GM18868 (cell line): ENCODE results near the gene PLD1.
"Not testable (repeated sequence)": the region's sequence is repeated elsewhere in the genome, so short reads cannot be mapped to it uniquely, and the experiment has no call there.

Source experiments
- ATAC-seq: cut with Tn5 transposase; IDR thresholded peaks from one replicate; pipeline ENCODE4 v1.9.1; 2021; ENCODE audit warnings: mild to moderate bottlenecking, moderate library complexity; ENCODE audit not compliant: unreplicated experiment

PLD1 gene

DNA sequence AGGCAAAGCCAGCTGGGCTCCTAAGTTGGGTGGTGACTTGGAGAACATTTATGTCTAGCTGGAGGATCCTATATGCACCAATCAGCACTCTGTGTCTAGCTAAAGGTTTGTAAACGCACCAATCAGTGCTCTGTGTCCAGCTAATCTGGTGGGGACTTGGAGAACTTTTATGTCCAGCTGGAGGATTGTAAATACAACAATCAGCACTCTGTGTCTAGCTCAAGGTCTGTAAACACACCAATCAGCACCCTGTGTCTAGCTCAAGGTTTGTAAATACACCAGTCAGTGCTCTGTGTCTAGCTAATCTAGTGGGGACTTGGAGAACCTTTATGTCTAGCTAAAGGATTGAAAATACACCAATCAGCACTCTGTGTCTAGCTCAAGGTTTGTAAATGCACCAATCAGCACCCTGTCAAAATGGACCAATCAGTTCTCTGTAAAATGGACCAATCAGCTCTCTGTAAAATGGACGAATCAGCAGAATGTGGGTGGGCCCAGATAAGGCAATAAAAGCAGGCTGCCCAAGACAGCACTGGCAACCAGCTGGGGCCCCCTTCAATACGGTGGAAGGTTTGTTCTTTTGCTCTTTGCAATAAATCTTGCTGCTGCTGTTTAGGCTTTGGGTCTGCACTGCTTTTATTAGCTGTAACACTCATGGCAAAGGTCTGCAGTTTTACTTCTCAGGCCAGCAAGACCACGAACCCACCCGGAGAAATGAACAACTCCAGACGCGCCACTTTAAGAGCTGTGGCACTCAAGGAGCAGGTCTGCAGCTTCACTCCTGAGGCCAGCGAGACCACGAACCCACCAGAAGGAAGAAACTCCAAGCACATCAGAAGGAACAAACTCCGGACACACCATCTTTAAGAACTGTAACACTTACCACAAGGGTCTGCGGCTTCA, 63.7 kb downstream of the PLD1 start:
- ATAC-seq, result not testable (repeated sequence)

DNA sequence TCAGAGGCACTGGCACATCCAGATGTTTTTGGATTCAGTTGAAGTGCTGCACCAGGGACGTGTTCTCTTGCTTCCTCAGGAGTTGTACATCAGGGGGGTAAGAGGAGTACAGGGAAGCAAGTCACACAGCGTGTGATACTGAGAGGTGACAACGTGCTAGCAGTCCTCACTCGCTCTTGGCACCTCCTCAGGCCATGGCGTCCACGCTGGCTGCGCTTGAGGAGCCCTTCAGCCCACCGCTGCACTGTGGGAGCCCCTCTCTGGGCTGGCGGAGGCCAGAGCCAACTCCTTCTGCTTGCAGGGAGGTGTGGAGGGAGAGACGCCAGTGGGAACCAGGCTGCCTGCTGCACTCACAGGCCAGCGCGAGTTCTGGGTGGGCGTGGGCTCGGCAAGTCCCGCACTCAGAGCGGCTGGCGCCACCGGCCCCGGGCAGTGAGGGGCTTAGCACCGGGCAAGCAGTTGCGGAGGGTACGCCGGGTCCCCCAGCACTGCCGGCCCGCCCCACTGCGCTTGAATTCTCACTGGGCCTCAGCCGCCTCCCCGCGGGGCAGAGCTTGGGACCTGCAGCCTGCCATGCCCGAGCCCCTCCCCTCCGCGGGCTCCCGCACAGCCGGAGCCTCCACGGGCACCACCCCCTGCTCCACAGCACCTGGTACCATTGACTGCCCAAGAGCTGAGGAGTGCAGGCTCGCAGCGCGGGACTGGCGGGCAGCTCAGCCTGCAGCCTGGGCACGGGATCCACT, 64.5 kb downstream of the PLD1 start:
- ATAC-seq, result no peak

DNA sequence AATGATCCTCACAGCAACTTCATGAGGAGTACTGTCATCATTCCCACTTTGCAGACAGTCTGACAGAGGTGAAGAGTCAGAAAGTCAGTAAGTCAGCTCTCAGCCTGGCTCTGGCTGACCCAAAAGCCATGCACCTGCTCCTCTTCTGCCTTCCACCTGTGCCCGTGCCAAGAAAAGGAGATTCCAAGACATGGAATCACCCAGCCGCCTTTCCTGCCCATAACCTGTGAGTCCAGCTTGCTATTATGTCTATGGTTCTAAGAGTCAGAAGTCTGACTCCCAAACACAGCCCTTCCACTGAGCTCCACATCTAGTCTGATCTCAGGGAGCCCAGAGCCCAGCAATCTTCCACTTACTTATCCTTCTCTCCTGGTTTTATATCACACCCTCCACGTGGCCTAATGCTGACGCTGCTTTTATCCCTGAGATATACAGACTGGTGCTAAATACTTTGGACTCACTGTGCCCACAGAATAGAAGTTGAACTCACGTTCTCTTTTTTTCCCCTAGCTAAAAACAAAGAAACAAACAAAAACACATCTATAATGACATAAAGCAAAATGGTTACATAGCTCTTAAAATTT, 66.0 kb downstream of the PLD1 start:
- no peak for ATAC-seq

DNA sequence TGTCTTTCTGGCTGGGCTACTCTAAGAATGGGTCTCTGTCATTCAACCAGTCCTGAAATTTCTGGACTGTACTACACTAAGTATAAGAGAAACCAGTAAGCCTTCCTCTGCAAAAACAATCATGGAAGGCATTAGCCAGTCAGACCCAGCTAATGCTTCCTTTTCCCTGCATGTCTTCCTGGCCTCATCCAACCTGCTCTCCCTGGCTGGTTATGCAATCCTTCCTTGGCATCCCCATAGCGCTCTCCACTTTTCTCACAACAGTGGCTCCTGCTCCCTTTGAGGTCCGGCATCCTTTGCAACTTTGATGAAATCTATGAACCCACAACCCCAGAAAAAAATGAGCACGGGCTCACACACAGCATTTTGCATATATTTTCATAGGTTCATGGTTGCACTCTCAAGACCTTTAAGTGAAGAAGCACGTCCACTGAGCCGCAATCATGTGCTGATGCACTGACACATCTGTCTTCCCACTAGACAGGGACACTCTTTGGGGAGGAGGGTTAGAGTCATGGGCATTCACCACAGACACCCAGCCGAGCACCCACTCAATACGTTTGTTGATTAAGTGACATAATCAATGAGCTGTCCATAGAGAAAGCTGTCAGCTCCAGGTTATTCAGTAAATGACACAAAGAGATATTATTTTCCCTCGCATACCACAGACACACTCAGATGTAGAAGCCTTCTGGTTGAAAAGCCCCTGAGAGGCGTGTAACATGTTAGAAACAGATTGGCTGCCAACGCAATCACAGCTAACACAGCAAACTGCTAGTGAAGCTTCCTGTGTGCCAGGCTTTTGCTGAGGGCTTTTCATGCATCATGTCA, 66.7 kb downstream of the PLD1 start:
- no peak for ATAC-seq

DNA sequence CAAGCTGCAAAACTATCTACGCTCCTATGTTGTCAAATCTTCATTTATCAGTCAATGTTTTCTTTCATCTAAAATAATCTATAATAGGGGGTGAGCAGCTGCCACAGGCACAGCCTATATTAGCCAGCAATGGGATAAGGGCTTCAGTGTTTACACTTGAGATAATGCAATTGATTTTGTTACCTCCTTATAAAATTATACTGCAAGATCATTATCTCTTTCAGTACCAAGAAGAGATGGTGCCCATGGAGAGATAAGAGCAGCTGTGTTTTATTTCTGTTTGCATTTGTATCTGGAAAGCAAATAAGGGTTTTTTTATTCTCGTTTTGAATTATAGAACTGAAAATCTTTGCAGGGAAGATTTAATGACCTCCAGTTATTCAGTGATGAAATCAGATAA, 68.9 kb downstream of the PLD1 start:
- no peak for ATAC-seq

DNA sequence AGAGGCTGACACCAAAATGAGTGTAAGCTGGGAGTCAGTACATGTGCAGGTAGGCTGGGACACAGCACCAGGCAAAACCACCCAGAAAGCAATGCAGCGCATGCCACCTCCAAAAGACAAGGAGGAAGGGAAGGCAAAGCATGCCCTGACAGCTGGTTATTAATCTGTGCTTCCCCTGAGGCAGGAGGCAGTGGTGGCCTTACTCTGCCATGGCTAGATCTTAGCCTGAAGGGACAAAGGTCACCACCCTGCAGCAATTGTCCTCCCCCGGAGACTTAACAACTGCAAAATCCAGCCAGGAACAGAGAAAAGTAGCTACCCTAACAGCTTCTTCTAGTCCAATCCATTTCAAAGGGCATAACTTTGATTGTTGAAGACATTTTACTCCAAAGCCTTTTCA, 73.7 kb downstream of the PLD1 start:
- ATAC-seq, result no peak

DNA sequence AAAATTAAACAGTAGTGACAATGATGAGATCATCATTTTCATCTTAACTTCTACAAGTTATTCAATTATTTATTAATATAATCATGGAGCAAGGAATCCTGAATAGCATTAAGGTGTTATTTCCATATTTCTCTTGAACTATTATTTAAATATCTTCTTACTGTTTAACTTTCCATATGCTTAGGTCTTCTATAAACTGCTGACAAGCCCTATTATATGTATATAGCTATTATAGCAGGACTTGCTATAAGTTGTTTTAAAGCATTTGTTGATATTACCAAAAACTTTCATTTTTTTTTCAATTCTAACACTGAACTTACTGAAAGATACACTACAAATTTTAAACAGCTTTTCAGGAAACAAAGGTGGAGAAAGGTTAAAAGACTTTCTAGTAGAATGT, 76.7 kb downstream of the PLD1 start:
- ATAC-seq, result no peak

DNA sequence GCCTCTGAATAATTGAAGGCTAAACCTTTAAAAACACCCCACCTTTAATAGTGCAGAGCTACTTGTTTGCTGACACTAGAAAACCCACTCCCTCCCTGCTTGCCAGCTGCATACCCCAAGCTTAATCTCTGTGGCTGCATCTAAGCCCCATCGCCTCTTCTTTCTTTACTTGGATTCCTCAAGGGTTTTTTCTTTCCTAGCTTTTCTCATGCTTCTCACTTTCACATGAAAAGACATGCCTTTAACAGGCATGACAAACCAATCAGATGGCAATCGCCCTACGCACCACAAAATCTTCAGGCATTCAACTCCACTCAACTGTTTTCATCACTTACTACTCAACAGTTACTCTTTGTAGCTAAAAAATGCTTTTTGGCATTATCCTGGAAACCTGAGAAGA, 77.5 kb downstream of the PLD1 start:
- ATAC-seq, result no peak

DNA sequence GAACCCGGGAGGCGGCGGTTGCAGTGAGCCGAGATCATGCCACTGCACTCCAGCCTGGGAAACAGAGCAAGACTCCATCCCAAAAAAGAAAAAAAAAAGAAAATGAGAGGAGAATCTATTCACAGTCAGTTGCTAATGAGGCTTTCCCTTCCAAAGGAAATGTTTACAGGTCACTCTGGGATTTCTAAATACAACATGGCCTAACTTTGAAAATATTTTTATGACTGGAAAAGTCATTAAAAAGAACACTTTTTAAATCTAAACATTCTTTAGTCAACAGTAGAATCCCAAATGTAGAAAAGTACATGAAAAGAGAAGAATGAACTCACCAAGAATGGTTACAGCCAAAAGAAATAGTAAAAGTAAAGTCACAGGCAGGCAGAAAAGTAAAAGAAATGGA, 78.6 kb downstream of the PLD1 start:
- no peak for ATAC-seq

DNA sequence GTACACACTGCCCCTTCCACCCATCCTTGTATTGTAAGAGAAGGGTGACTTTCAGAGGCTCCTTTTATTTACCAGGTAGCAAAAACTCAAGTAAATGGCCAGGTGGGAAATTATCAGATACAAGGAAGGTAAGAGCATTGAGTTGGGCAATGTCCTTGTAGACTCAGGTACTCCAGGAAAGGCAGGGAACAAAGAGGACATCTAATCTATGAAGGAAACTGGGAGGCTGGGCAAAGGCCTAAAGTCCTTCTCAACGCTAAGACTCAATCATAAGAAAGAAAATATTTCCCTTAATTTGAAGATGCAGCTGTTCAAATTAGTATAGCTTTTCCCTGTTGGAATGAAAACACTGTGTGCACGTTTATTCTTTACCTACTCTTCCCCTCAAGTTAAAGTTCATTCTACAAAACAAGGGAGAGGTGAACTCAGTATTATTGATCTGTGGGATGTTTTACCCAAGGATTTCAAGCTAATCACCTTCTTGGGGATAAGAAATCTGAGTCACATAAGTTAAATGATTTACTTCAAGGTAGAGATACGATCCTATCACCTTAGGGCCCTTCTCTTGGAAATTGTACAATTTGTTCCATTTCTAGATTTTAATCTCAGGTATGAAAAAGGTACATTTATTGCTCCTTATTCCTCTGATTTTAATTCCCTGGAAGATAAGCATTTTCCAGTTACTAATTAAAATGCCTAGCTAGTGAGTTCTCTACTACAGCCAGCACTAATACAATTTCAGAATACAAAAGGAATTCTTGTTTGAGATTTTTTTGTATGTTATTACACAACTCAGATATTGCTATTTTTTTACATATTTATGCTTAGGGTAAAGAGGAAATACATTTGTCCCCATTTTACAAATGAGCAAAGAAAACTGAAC, 80.6 kb downstream of the PLD1 start:
- ATAC-seq, result no peak

DNA sequence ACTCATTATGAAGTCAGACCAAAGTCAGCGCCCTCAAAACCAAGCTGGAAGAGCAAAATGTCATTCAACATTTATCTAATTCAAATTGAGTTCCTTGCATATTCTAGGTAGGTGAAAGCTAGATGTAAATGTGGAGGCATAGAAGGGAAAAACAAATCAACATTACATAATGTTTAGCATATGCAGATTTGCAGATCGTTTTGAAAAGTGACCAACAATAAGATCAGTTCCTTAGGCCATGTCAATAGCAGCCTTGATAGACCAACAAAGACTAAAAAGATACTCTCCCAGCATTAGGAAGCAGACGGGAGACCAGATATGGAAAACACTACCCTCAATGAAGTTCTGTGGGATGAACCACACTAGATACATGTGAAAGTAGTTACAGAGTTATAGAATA, 83.0 kb downstream of the PLD1 start:
- ATAC-seq, result no peak

DNA sequence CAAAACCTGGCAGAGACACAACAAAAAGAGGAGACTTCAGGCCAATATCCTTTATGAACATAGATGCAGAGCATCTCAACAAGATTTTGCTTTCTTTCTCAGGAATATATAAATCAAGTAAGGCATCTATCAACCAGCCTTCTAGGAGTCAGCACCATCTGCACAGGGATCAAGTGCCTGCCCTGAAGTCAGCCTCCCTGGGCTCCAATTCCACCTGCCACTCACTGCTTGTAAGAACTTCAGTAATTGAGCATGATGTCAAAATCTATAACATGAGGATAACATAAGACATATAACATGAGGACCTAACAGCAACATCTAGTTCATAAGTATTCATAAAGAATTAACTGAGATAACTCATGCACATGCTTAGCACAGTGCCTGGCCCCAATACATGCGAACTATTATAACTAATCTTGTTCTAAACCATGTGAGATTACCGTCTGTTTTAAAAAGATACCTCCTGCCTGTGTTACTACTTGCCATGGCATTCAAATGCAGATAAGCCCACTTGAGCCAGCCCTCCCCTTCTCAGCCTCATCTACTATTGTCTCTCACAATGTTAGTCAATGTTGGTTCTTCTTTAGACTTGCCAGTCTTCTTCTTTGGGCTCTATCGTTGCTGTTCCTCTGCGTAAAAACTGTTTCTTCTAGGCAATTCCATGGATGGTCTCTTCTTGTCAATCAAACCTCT, 91.6 kb downstream of the PLD1 start:
- ATAC-seq, result no peak

DNA sequence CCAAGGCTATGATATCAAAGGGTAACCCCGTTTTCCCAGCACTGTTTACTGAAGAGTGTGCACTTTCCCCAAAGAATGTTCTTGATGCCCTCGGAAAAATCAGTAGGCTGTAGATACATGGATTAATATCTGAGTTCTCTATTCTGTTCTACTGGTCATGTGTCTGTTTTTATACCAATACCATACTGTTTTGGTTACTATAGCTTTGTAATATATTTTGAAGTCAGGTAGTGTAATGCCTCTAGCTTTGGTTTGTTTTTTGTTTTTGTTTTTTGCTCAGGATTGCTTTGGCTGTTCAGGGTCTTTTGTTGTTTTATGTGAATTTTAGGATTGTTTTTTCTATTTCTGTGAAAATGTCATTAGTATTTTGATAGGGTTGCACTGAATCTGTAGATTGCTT, 95.1 kb downstream of the PLD1 start:
- no peak for ATAC-seq

DNA sequence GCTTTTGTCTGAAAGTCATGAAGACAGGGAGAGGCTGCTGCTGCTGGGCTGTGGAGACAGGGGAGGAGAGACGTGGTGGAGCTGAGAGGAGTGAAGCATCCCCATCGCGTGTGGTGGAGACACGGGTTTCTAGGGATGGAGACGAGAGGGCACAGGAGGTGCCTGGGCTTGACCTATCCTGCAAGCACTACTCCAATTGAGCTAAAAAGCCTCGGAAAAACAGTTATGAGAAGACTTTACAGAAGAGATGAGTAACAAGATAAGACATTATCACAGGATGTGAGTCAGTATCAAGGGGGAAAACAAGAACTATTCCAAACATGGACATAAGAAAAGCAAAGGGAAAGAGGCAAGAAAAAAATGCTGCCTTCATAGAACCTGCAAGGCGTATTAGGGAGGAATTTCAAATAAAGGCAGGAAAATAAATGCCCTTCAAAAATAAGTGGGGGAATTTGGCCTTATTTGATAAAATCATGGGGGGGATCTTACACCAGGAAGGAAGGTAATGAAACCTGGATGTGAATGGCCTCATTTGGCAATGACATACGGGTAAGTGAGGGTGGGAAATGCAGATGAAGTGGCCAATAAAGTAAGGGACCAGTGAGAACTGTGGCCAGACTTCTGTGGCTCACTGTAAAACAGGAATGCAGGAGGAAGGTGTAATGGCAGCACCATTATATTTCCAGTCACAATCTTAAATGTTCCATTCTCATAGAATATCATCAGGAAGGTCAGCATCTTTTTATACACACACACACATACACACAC, 97.9 kb downstream of the PLD1 start:
- no peak for ATAC-seq

DNA sequence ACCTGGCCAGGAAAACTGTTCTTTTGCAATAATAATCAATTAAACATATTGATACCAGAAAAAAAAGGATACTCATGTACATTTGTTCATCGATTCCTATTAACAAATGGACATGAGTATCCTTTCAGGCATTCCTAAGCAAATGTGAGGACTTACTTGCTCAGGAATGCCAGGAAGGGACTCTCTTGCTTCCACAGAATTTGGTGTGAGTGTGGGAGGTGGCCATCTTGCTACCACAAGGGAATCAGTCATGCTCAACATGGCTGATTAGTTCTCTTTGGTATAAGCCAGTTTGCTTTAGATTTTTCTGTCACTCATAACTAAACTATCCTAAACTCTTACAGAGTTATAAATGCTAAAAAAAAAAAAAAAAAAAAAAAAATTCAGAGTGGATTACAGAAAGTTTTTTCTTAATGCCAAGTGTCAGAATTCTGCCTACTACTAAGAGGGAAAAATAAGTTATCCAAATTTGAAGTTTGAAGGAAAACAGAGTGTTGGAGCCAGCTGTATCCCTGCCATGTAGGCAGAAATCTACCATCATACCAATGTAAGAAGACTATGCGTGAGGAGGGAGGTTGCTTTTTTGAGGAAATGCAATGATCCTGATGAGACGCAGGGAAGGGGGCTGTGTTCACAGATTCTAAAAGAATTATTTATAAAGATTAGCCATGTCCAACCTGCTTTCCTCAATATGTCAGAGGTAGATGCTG, 98.7 kb downstream of the PLD1 start:
- ATAC-seq, result no peak

DNA sequence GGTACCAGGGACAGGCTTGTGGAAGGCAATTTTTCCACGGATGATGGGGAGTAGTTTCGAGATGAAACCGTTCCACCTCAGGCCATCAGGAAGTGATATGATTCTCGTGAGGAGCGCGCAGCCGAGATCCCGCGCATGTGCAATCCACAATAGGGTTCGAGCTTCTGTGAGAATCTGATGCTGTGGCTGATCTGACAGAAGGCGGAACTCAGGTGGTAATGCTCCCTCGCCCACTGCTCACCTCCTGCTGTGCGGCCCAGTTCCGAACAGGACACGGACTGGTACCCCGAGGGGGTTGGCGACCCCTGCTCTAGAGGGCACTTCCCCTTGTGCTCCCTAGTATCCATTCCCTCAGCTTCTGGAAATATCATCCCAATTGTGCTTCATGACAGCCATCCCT, 99.9 kb downstream of the PLD1 start:
- ATAC-seq, result no peak

DNA sequence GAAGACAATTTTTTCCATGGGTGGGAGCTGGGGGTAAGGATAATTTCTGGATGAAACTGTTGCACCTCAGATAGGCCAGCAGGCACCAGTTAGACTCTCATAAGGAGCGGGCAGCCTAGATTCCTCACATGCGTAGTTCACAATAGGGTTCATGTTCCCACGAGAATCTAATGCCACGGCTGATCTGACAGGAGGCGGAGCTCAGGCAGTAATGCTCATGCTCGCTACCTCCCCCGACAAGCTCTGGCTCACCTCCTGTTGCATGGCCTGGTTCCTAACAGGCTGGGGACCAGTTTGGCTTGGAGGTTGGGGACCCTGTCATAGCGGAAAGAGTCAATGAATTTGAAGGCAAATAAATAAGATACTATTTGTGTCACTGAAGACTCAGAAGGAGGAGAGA, 105.5 kb downstream of the PLD1 start:
- ATAC-seq, result no peak

DNA sequence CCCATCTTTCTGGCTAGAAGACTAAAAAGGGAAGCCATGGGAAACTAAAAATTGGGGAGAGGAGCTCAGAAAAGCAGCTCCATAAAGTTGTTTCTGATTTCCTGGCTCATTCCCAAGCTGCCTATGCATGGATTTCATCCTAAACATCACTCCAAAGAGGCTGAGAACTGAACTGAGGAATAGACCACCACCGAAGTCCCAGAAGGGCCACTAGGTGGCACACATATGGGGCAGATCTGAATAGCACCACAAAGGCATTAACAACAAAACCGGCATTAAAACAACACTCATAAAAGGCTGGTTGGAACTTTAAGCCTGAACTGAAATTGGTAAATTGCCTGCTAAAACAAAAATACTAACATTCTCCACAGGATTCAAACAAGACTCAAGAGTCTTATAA, 106.3 kb downstream of the PLD1 start:
- ATAC-seq, result peak; percentile 41
